Measurements from ENCODE around the gene DUSP12. TPM values are rescaled to one million over a fixed set of nuclear protein-coding genes. Genes with fewer than 3 reads are reported as not detected.

The DUSP12 gene
- total and polyA plus RNA-seq, 9 of the 15 experiments (the other 6 are each of a cell fraction or from before 2014, with no cell fraction given), result 10.4 to 81.4 (median 43.6) TPM

DNA sequence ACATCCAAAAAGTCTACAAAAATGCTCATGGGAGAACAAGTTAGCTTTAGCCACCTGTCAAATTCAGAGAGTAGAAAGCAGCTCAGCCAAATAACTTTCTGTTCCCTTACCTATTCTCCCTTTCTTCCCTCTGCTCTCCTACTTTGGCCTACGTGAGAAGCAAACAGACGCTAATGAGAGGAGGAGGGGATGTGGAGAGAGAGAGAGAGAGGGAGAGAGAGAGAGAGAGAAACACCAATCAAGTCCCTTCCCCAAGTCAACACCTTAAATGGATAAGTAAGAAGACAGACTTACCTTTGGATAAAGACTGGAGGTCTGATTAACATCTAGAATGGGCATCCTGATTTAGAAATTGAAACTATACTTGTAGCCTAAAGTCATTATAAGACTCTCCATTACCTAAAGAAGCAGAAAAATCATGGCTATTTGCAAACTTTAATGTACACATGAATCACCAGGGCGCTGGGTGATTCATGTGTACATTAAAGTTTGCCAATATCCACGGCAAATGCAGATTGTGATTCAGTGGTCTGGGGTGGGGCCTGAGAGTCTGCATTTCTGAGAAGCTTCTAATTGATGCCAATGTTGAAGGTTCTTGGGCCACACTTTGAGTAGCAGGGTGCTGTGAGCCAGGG lies 13.1 kb upstream of the DUSP12 start:
- FAIRE-seq (no peak), ATAC-seq (no peak), DNase-seq (ENCODE audit: extremely low read depth in 1 of 4, low spot score in 3 of 4) (no peak)
- H3K4me1 ChIP-seq (replicated peaks in 1 of 2; ENCODE audit: control insufficient read depth in 2 of 2, insufficient read depth in 2 of 2, low read length in 2 of 2), result peaks cover 12 to 39% of the 10 kb centered on the region in 2 experiments; a peak in 4 of 5 replicates
- no TSS peak for BruUV-seq (replicated peaks)
- POLR2A ChIA-PET, result interaction anchor here (0.6 to 3.1 kb wide), 3 partner anchors 10 to 221 kb away, joined by 3 to 19 read pairs (median 3); no protein-coding TSS in a partner anchor
- H3K36me3 ChIP-seq (ENCODE audit: control insufficient read depth, insufficient read depth, low read length), result no peaks in the 10 kb centered on the region
- H3K27me3 ChIP-seq (ENCODE audit: control insufficient read depth in 2 of 2, insufficient read depth in 2 of 2, low read length in 2 of 2), result no peaks in the 10 kb centered on the region
- H2AFZ ChIP-seq (ENCODE audit: low read depth, low read length), result peak overlapping the region; percentile 68
- H3K79me2 ChIP-seq (ENCODE audit: control insufficient read depth, insufficient read depth, low read length), result no peaks in the 10 kb centered on the region
- no peak overlapping the region for H3K4me3 ChIP-seq
- H3K4me2 ChIP-seq (ENCODE audit: insufficient read depth, low read length), result no peak overlapping the region
- WGBS (ENCODE audit: insufficient coverage, low coverage, missing lambda C conversion rate), result 42% methylated on average over 4 of the region's 4 CpGs
- H3K27ac ChIP-seq (ENCODE audit: extremely low read depth, low read depth, low read length), result no peak overlapping the region
- no peaks in the 10 kb centered on the region for H3K9me1 ChIP-seq (ENCODE audit: control insufficient read depth, insufficient read depth, low read length)
- no peak for TF ChIP-seq ZNF316 (IDR thresholded peaks at IDR 0.05)
- no peak for TF ChIP-seq HDAC1 (IDR thresholded peaks at IDR 0.05)
- TF ChIP-seq FOSL1 (tag; conservative IDR thresholded peaks at IDR 0.05), result peak; percentile 43; the same call in 1 of the 2 replicates
- TF ChIP-seq PHF21A (IDR thresholded peaks at IDR 0.05; ENCODE audit: borderline replicate concordance, low read depth), result no peak
- TF ChIP-seq ARNT (IDR thresholded peaks at IDR 0.05), result 0 out of 4 replicates have a peak, but pooled peaks of 1 of the 2 experiments have one; percentile 42
- no peak for TF ChIP-seq CEBPB (tag; IDR thresholded peaks at IDR 0.05)
- no peak for TF ChIP-seq NFYB (IDR thresholded peaks at IDR 0.05; ENCODE audit: extremely low read depth, insufficient read length)
- no peak for TF ChIP-seq ESRRA (IDR thresholded peaks at IDR 0.05; ENCODE audit: borderline replicate concordance, low read depth)
- TF ChIP-seq, protein P1, sequence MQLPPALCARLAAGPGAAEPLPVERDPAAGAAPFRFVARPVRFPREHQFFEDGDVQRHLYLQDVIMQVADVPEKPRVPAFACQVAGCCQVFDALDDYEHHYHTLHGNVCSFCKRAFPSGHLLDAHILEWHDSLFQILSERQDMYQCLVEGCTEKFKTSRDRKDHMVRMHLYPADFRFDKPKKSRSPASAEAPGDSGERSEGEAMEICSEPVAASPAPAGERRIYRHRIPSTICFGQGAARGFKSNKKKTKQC (CRISPR knock-in tag; IDR thresholded peaks at IDR 0.05), result no peak
- H3K9me3 ChIP-seq (replicated peaks; ENCODE audit: control insufficient read depth, insufficient read depth, low read depth, low read length), result no peaks in the 10 kb centered on the region
- H4K20me1 ChIP-seq (replicated peaks; ENCODE audit: control insufficient read depth, insufficient read depth, low read length), result no peaks in the 10 kb centered on the region
- intact Hi-C loops (cut with micrococcal nuclease) (no loop called here), in situ Hi-C loops (cut with MboI) (no loop called here)
- CTCF ChIA-PET (ENCODE audit: low intra/inter-chr PET ratio), result no interaction called here
- H3K9ac ChIP-seq (ENCODE audit: insufficient read depth in 1 of 2, low read depth in 2 of 2, low read length in 2 of 2), result no peak overlapping the region
